ENCODE results near the gene DGKQ.

Gene DGKQ

GRCh38 chr4:996997-997374 is 23.6 kb upstream of the DGKQ start:
- no peak for ATAC-seq
- no peak for TF ChIP-seq SNAI2 (CRISPR knock-in tag; IDR thresholded peaks at IDR 0.05)
- no peak for TF ChIP-seq BACH2 (CRISPR knock-in tag; IDR thresholded peaks at IDR 0.05; ENCODE audit: borderline replicate concordance)
- TF ChIP-seq RARB (CRISPR knock-in tag; IDR thresholded peaks at IDR 0.05) = no peak
- no peak for TF ChIP-seq TSHZ2 (CRISPR knock-in tag; IDR thresholded peaks at IDR 0.05)
- TF ChIP-seq, protein P1, sequence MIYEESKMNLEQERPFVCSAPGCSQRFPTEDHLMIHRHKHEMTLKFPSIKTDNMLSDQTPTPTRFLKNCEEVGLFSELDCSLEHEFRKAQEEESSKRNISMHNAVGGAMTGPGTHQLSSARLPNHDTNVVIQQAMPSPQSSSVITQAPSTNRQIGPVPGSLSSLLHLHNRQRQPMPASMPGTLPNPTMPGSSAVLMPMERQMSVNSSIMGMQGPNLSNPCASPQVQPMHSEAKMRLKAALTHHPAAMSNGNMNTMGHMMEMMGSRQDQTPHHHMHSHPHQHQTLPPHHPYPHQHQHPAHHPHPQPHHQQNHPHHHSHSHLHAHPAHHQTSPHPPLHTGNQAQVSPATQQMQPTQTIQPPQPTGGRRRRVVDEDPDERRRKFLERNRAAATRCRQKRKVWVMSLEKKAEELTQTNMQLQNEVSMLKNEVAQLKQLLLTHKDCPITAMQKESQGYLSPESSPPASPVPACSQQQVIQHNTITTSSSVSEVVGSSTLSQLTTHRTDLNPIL (CRISPR knock-in tag; IDR thresholded peaks at IDR 0.05; ENCODE audit: low read depth) = no peak
- TF ChIP-seq PATZ1 (CRISPR knock-in tag; IDR thresholded peaks at IDR 0.05; ENCODE audit: borderline replicate concordance) = no peak
- TF ChIP-seq ISL1 (CRISPR knock-in tag; IDR thresholded peaks at IDR 0.05) = no peak
- TF ChIP-seq GLIS3 (CRISPR knock-in tag; IDR thresholded peaks at IDR 0.05) = no peak
- no peak for TF ChIP-seq TOX (CRISPR knock-in tag; IDR thresholded peaks at IDR 0.05; ENCODE audit: borderline replicate concordance)
- no peak for TF ChIP-seq POU6F1 (CRISPR knock-in tag; IDR thresholded peaks at IDR 0.05; ENCODE audit: borderline replicate concordance, low read depth)
- no peak for TF ChIP-seq OSR1 (CRISPR knock-in tag; IDR thresholded peaks at IDR 0.05)
- no peak for TF ChIP-seq ESRRG (CRISPR knock-in tag; IDR thresholded peaks at IDR 0.05)
- no peak for TF ChIP-seq ZNF8 (CRISPR knock-in tag; IDR thresholded peaks at IDR 0.05)
- no peak for TF ChIP-seq CSDC2 (CRISPR knock-in tag; IDR thresholded peaks at IDR 0.05)
- TF ChIP-seq, protein P2, sequence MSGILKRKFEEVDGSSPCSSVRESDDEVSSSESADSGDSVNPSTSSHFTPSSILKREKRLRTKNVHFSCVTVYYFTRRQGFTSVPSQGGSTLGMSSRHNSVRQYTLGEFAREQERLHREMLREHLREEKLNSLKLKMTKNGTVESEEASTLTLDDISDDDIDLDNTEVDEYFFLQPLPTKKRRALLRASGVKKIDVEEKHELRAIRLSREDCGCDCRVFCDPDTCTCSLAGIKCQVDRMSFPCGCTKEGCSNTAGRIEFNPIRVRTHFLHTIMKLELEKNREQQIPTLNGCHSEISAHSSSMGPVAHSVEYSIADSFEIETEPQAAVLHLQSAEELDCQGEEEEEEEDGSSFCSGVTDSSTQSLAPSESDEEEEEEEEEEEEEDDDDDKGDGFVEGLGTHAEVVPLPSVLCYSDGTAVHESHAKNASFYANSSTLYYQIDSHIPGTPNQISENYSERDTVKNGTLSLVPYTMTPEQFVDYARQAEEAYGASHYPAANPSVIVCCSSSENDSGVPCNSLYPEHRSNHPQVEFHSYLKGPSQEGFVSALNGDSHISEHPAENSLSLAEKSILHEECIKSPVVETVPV (CRISPR knock-in tag; IDR thresholded peaks at IDR 0.05) = no peak
- no peak for TF ChIP-seq PPARA (CRISPR knock-in tag; IDR thresholded peaks at IDR 0.05; ENCODE audit: borderline replicate concordance)
- TF ChIP-seq ZNF70 (CRISPR knock-in tag; IDR thresholded peaks at IDR 0.05) = no peak
- TF ChIP-seq ARNTL (CRISPR knock-in tag; IDR thresholded peaks at IDR 0.05; ENCODE audit: borderline replicate concordance, low read depth) = no peak

GRCh38 chr4:996030-996996 is 22.9 kb upstream of the DGKQ start:
- TF ChIP-seq, protein P2 (CRISPR knock-in tag; IDR thresholded peaks at IDR 0.05) = no peak
- no peak for TF ChIP-seq POU6F1 (CRISPR knock-in tag; IDR thresholded peaks at IDR 0.05; ENCODE audit: borderline replicate concordance, low read depth)
- TF ChIP-seq GLIS3 (CRISPR knock-in tag; IDR thresholded peaks at IDR 0.05) = no peak
- no peak for TF ChIP-seq ZFP3 (CRISPR knock-in tag; IDR thresholded peaks at IDR 0.05)
- ATAC-seq = no peak
